HepG2 (cell line): Measurements from ENCODE around the gene KCNJ5. TPM values are rescaled to one million over a fixed set of nuclear protein-coding genes. Genes with fewer than 3 reads are reported as not detected.
A peak's percentile ranks its signal among the peaks of the same experiment; 100 is the strongest.

Source experiments
- ATAC-seq: fragments of 200-7000 bp; cut with Tn5 transposase; 3 replicates; pipeline ENCODE4 v1.9.1; 2020; ENCODE audit warnings: mild to moderate bottlenecking, moderate library complexity
- BruUV-seq: library from RNA; stranded (reverse); fragments of 400-500 nt; replicated peaks from 2 replicates; lab custom pipeline; 2021; lab: Mats Ljungman, UMichigan
- CTCF ChIA-PET: fragments of 300-600 bp; formaldehyde crosslinking; extraction: SDS; loops from one replicate; lab custom pipeline; 2021; ENCODE audit warnings: low total read pairs, inconsistent platforms, low intra/inter-chr PET ratio; lab: Yijun Ruan, JAX
- POLR2A ChIA-PET: fragments of 350-600 bp; sonication (Branson Sonifier 250); formaldehyde crosslinking; loops from one replicate; lab custom pipeline; 2020; ENCODE audit warnings: antibody characterized with exemption, inconsistent platforms; lab: Yijun Ruan, JAX
- DNase-seq: peaks from one replicate; pipeline ENCODE4 v3.0.0-alpha.2; 2015; ENCODE audit warnings: low spot score
- FAIRE-seq: peaks from 3 replicates; lab custom pipeline; 2011; peaks lifted over from hg19 to GRCh38; lab: Jason Lieb, UNC
- H2AFZ ChIP-seq: one replicate; pipeline ENCODE4 v1.6.1; 2011; ENCODE audit warnings: low read length, inconsistent platforms
- H3K27ac ChIP-seq: fragments of 300-600 bp; 3 replicates; pipeline ENCODE4 v1.8.0; 2011; ENCODE audit warnings: mixed run types, mild to moderate bottlenecking, mixed read lengths, low read length, inconsistent platforms; ENCODE audit not compliant: insufficient read depth; ENCODE audit errors: extremely low read length
- H3K27me3 ChIP-seq, 2 experiments: fragments of 200-600 bp in 1 of 2; 2 replicates in 1 of 2; 3 replicates in 1 of 2; pipeline versions ENCODE4 v1.6.0 to v1.8.0; 2011; ENCODE audit warnings: low read length in 2 of 2, mild to moderate bottlenecking in 2 of 2, moderate library complexity in 2 of 2, inconsistent platforms in 1 of 2; ENCODE audit not compliant: insufficient read depth in 2 of 2, control insufficient read depth in 1 of 2
- H3K36me3 ChIP-seq, 2 experiments: fragments of 200-600 bp in 1 of 2; replicated peaks in 1 of 2; 2 replicates in 1 of 2; 3 replicates in 1 of 2; pipeline versions ENCODE4 v1.5.1 to v1.8.0; 2011; ENCODE audit warnings: low read length in 2 of 2, inconsistent platforms in 1 of 2; ENCODE audit not compliant: insufficient read depth in 2 of 2, control insufficient read depth in 1 of 2
- H3K4me1 ChIP-seq: 2 replicates; pipeline ENCODE4 v1.5.1; 2012; ENCODE audit warnings: low read length, inconsistent platforms; ENCODE audit not compliant: insufficient read depth
- H3K4me2 ChIP-seq: 2 replicates; pipeline ENCODE4 v1.6.0; 2011; ENCODE audit warnings: low read depth, low read length, inconsistent platforms
- H3K4me3 ChIP-seq, 3 experiments: fragments of 200-600 bp in 1 of 3; sonication (generic), shearing (Covaris generic) in 1 of 3; replicated peaks in 1 of 3; 2 replicates each; pipeline ENCODE4 v1.5.1; 2011 to 2016; ENCODE audit warnings: low read length in 3 of 3, inconsistent platforms in 2 of 3, low read depth in 2 of 3, mild to moderate bottlenecking in 2 of 3, control low read depth in 1 of 3, mixed read lengths in 1 of 3; ENCODE audit not compliant: insufficient read depth in 1 of 3
- H3K79me2 ChIP-seq: one replicate; pipeline ENCODE4 v1.6.1; 2011; ENCODE audit warnings: low read length, inconsistent platforms; ENCODE audit not compliant: insufficient read depth
- H3K9ac ChIP-seq: 2 replicates; pipeline ENCODE4 v1.6.0; 2011; ENCODE audit warnings: mild to moderate bottlenecking, low read depth, low read length, inconsistent platforms; ENCODE audit not compliant: insufficient read depth
- H3K9me3 ChIP-seq: 2 replicates; pipeline ENCODE4 v1.5.1; 2012; ENCODE audit warnings: mild to moderate bottlenecking, low read length
- H4K20me1 ChIP-seq: 2 replicates; pipeline ENCODE4 v1.6.0; 2011; ENCODE audit warnings: inconsistent platforms, mild to moderate bottlenecking, low read length, moderate library complexity; ENCODE audit not compliant: insufficient read depth
- RBM22 ChIP-seq: fragments of 200-400 bp; formaldehyde crosslinking; optimal IDR thresholded peaks from 2 replicates; pipeline ENCODE3; 2017; ENCODE audit warnings: mild to moderate bottlenecking, low read length, moderate library complexity
- SMC3 ChIP-seq: IDR thresholded peaks from 2 replicates; pipeline ENCODE4 v1.6.1; 2011; ENCODE audit warnings: low read length, improper control_type of control experiment
- ZFP36L1 ChIP-seq: sonication (generic); formaldehyde crosslinking; IDR thresholded peaks from 2 replicates; pipeline ENCODE4 v1.8.0; 2022; ENCODE audit warnings: mild to moderate bottlenecking, missing genetic modification reagents, moderate library complexity
- ZNF275 ChIP-seq: sonication (generic); formaldehyde crosslinking; IDR thresholded peaks from 2 replicates; pipeline ENCODE4 v1.8.0; 2022; ENCODE audit warnings: missing genetic modification reagents, mild to moderate bottlenecking, inconsistent platforms, borderline replicate concordance
- WGBS: methylation state at CpG from one replicate; pipeline ENCODE4 v1.1.6; 2017; ENCODE audit warnings: low lambda C conversion rate; 5-methylcytosine and 5-hydroxymethylcytosine counted together
- in situ Hi-C: cut with HindIII; loops from 2 replicates; pipeline ENCODE4 v1.10.0; 2017; ENCODE audit warnings: low pct_unique_long_range_greater_than_20kb; ENCODE audit not compliant: extremely low pct_ligation_motif_present
- intact Hi-C: fragments of 100-400 bp; cut with micrococcal nuclease; formaldehyde crosslinking; loops from one replicate; pipeline ENCODE4 v1.10.0; 2022; ENCODE audit not compliant: unreplicated experiment
- polyA plus RNA-seq, 8 experiments: library from polyadenylated mRNA; depleted of rRNA in 3 of 8; stranded (reverse) in 7 of 8; unstranded in 1 of 8; fragments of >200 nt; fragmentation: Illumina TruSeq in 4 of 8; extraction: Trizol in 4 of 8; gene quantifications; 2 replicates each; pipeline versions ENCODE4 v1.2.1 to v1.2.3, GENCODE V29; 2011 to 2016; ENCODE audit warnings: low read depth in 4 of 8, missing spikeins in 1 of 8, mixed read lengths in 1 of 8; ENCODE audit not compliant: insufficient read depth in 1 of 8
- total RNA-seq, 5 experiments: library from RNA; depleted of rRNA; stranded (reverse); fragments of >200 nt; fragmentation: Illumina TruSeq; extraction: Trizol; gene quantifications; 2 replicates each; pipeline ENCODE4 v1.2.3, GENCODE V29; 2016; ENCODE audit warnings: low read depth in 1 of 5
- TF ChIP-seq, protein P1 (sequence below): sonication (generic); formaldehyde crosslinking; IDR thresholded peaks from 2 replicates; pipeline ENCODE4 v1.5.0; 2020; ENCODE audit warnings: mild to moderate bottlenecking, missing genetic modification reagents

The KCNJ5 gene
- total and polyA plus RNA-seq, 2 of the 13 experiments (the other 11 are each of a cell fraction or from before 2014, with no cell fraction given): not detected

DNA sequence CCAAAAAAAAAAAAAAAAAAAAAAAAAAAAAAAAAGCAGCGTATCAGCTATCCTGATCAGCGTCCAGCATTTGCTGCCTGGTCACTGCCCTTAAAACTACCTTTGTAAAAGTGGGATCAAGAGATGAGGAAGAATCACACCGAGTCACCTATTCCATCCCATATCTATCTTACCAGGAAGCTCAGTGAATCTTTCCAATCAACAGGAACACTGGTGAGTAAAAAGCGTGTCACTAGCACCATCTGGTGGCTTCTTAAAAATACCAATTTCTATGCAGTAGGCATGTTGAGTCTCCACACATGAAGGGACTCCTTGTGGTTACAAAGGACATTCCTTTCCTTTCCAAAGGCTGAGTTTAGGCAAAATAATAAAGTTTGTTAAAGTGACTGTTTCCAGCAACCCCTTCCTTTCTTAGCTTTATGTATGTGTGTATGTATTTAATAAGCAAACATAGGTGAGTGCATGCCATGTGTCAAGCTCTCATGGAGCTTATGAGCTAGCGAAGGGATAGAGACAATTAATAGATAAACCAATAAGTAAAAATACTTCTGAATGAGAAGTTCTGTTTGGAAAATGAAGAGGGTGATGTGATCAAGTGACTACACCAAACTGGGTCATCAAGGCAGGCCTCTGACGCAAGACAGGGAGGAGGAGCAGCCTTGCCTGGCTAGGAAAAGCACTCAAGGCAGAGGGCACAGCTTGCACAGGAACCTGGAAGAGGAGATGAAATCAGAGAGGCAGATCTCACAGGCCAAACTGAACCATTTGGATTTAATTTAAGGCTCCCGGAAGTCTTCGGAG is 65.4 kb downstream of the KCNJ5 start (continued):
- TF ChIP-seq, protein P1, sequence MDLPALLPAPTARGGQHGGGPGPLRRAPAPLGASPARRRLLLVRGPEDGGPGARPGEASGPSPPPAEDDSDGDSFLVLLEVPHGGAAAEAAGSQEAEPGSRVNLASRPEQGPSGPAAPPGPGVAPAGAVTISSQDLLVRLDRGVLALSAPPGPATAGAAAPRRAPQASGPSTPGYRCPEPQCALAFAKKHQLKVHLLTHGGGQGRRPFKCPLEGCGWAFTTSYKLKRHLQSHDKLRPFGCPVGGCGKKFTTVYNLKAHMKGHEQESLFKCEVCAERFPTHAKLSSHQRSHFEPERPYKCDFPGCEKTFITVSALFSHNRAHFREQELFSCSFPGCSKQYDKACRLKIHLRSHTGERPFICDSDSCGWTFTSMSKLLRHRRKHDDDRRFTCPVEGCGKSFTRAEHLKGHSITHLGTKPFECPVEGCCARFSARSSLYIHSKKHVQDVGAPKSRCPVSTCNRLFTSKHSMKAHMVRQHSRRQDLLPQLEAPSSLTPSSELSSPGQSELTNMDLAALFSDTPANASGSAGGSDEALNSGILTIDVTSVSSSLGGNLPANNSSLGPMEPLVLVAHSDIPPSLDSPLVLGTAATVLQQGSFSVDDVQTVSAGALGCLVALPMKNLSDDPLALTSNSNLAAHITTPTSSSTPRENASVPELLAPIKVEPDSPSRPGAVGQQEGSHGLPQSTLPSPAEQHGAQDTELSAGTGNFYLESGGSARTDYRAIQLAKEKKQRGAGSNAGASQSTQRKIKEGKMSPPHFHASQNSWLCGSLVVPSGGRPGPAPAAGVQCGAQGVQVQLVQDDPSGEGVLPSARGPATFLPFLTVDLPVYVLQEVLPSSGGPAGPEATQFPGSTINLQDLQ (CRISPR knock-in tag): no peak
- TF ChIP-seq ZFP36L1 (CRISPR knock-in tag): no peak
- peak; percentile 84 for TF ChIP-seq SMC3

- DNase-seq: no peak
- POLR2A ChIA-PET: no interaction called here
- CTCF ChIA-PET: interaction anchor here (2.1 kb wide), 1 partner anchor 71 kb away, joined by 38 read pairs; no protein-coding TSS in a partner anchor
- 92% methylated on average over 5 of the region's 8 CpGs for WGBS
- H3K4me3 ChIP-seq: no peak overlapping the region
- H3K4me2 ChIP-seq: no peak overlapping the region
- in situ Hi-C loops (loop anchor here (5.0 kb wide), 1 partner anchor 70 kb away; no protein-coding TSS in a partner anchor), intact Hi-C loops (loop anchor here (10.0 kb wide), 1 partner anchor 782 kb away; no protein-coding TSS in a partner anchor)
- no peak for FAIRE-seq
- TF ChIP-seq RBM22: peak; percentile 43
- TF ChIP-seq ZNF275 (CRISPR knock-in tag): no peak
- no peaks in the 10 kb centered on the region for H3K79me2 ChIP-seq
- no peaks in the 10 kb centered on the region for H4K20me1 ChIP-seq
- no peak overlapping the region for H3K27ac ChIP-seq
- H3K27me3 ChIP-seq: no peaks in the 10 kb centered on the region
- peak; percentile 29; the same call in 1 of the 3 replicates for ATAC-seq
- H2AFZ ChIP-seq: no peak overlapping the region
- no peaks in the 10 kb centered on the region for H3K36me3 ChIP-seq
- BruUV-seq: no TSS peak
- H3K9ac ChIP-seq: no peak overlapping the region
- no peaks in the 10 kb centered on the region for H3K4me1 ChIP-seq
- H3K9me3 ChIP-seq: no peaks in the 10 kb centered on the region
Measured at GRCh38 chr11:128957202-128957482, 66.0 kb downstream of the KCNJ5 start.
